SK-N-SH (cell line): ENCODE data around the gene CFAP20. TPM values are rescaled to one million over a fixed set of nuclear protein-coding genes. Genes with fewer than 3 reads are reported as not detected.

Experiments
- CTCF ChIA-PET: fragments of 300-600, 350-600 bp; formaldehyde crosslinking; extraction: SDS; loops from one replicate; lab custom pipeline; 2021; lab: Yijun Ruan, JAX
- POLR2A ChIA-PET: fragments of 350-600 bp; sonication (Branson Sonifier 250); formaldehyde crosslinking; extraction: SDS; loops from one replicate; lab custom pipeline; 2020; ENCODE audit warnings: antibody characterized with exemption, inconsistent platforms; lab: Yijun Ruan, JAX
- DNase-seq: peaks from one replicate; pipeline ENCODE4 v3.0.0; 2012
- H2AFZ ChIP-seq: fragments of 200-600 bp; sonication (generic); 2 replicates; pipeline ENCODE4 v1.8.1; 2016; ENCODE audit warnings: antibody characterized with exemption, mild to moderate bottlenecking, low read depth
- H3F3A ChIP-seq: fragments of 200-600 bp; sonication (generic); replicated peaks from 2 replicates; pipeline ENCODE3; 2016; ENCODE audit warnings: antibody characterized with exemption, mild to moderate bottlenecking; ENCODE audit not compliant: insufficient read depth
- H3K27ac ChIP-seq, 2 experiments: fragments of 200-500 bp in 1 of 2; fragments of 200-600 bp in 1 of 2; sonication (Bioruptor generic) in 1 of 2; sonication (generic), shearing (Covaris generic) in 1 of 2; 2 replicates each; pipeline versions ENCODE4 v1.5.1 to v1.6.1; 2014 to 2016; ENCODE audit warnings: low read depth in 2 of 2, inconsistent platforms in 1 of 2, low read length in 1 of 2, mild to moderate bottlenecking in 1 of 2, mixed read lengths in 1 of 2
- H3K27me3 ChIP-seq: fragments of 200-600 bp; sonication (generic), shearing (Covaris generic); 2 replicates; pipeline ENCODE4 v1.6.1; 2016; ENCODE audit warnings: mixed run types; ENCODE audit not compliant: insufficient read depth
- H3K36me3 ChIP-seq, 2 experiments: fragments of 200-500 bp in 1 of 2; fragments of 200-600 bp in 1 of 2; sonication (Bioruptor generic) in 1 of 2; sonication (generic) in 1 of 2; replicated peaks in 1 of 2; 2 replicates each; pipeline versions ENCODE3 to v1.5.1; 2014 to 2016; ENCODE audit warnings: low read length in 1 of 2, mild to moderate bottlenecking in 1 of 2; ENCODE audit not compliant: insufficient read depth in 2 of 2, control insufficient read depth in 1 of 2
- H3K4me1 ChIP-seq, 2 experiments: fragments of 200-500 bp in 1 of 2; fragments of 200-600 bp in 1 of 2; sonication (Bioruptor generic) in 1 of 2; sonication (generic), shearing (Covaris generic) in 1 of 2; 2 replicates each; pipeline versions ENCODE4 v1.5.1 to v1.6.1; 2014 to 2016; ENCODE audit warnings: low read depth in 1 of 2, low read length in 1 of 2, mixed run types in 1 of 2; ENCODE audit not compliant: insufficient read depth in 2 of 2, control insufficient read depth in 1 of 2
- H3K4me2 ChIP-seq: fragments of 200-600 bp; sonication (generic), shearing (Covaris generic); 2 replicates; pipeline ENCODE4 v1.6.1; 2017; ENCODE audit warnings: mixed run types
- H3K4me3 ChIP-seq, 2 experiments: fragments of 200-500 bp in 1 of 2; fragments of 200-600 bp in 1 of 2; sonication (Bioruptor generic) in 1 of 2; sonication (generic), shearing (Covaris generic) in 1 of 2; 2 replicates each; pipeline versions ENCODE4 v1.5.1 to v1.8.1; 2014 to 2016; ENCODE audit warnings: low read depth in 2 of 2, inconsistent platforms in 1 of 2, low read length in 1 of 2, mild to moderate bottlenecking in 1 of 2, mixed read lengths in 1 of 2, moderate library complexity in 1 of 2
- H3K79me2 ChIP-seq: fragments of 200-600 bp; sonication (generic); 2 replicates; pipeline ENCODE4 v1.8.1; 2017; ENCODE audit warnings: mild to moderate bottlenecking; ENCODE audit not compliant: insufficient read depth
- H3K9ac ChIP-seq: fragments of 200-600 bp; sonication (generic); 2 replicates; pipeline ENCODE4 v1.6.1; 2017; ENCODE audit warnings: mixed run types
- H3K9me2 ChIP-seq: fragments of 200-600 bp; sonication (generic); 2 replicates; pipeline ENCODE4 v1.6.1; 2017; ENCODE audit warnings: mixed run types
- H3K9me3 ChIP-seq: fragments of 200-600 bp; sonication (generic); 2 replicates; pipeline ENCODE4 v1.6.1; 2017; ENCODE audit warnings: mixed run types, mild to moderate bottlenecking, moderate library complexity
- H4K20me1 ChIP-seq: fragments of 200-600 bp; sonication (generic); 2 replicates; pipeline ENCODE4 v1.6.1; 2017; ENCODE audit warnings: mild to moderate bottlenecking, mixed run types; ENCODE audit not compliant: insufficient read depth
- CHD2 ChIP-seq: fragments of 150-350 bp; IDR thresholded peaks from 2 replicates; pipeline ENCODE4 v1.6.1; 2018; ENCODE audit warnings: low read length; ENCODE audit not compliant: partially characterized antibody
- CTCF ChIP-seq: fragments of 200-600 bp; sonication (generic); IDR thresholded peaks from 2 replicates; pipeline ENCODE4 v1.6.1; 2017; ENCODE audit warnings: antibody characterized with exemption, mild to moderate bottlenecking, moderate library complexity
- ELF1 ChIP-seq: IDR thresholded peaks from 2 replicates; pipeline ENCODE4 v1.4.0; 2012
- EP300 ChIP-seq, 2 experiments: IDR thresholded peaks; 2 replicates each; pipeline versions ENCODE4 v1.4.0 to v1.6.1; 2012; ENCODE audit warnings: borderline replicate concordance in 1 of 2, low read depth in 1 of 2, low read length in 1 of 2
- FOXJ3 ChIP-seq: sonication (generic); formaldehyde crosslinking; IDR thresholded peaks from 2 replicates; pipeline ENCODE4 v1.5.1; 2020; ENCODE audit warnings: mild to moderate bottlenecking, missing genetic modification reagents
- FOXM1 ChIP-seq: IDR thresholded peaks from 2 replicates; pipeline ENCODE4 v1.4.0; 2012; ENCODE audit warnings: low read depth, mild to moderate bottlenecking
- IRF3 ChIP-seq: fragments of 150-350 bp; IDR thresholded peaks from 2 replicates; pipeline ENCODE4 v1.6.1; 2016; ENCODE audit warnings: mild to moderate bottlenecking, low read depth, low read length
- JUND ChIP-seq: IDR thresholded peaks from 2 replicates; pipeline ENCODE4 v1.4.0; 2012
- MAX ChIP-seq: IDR thresholded peaks from 2 replicates; pipeline ENCODE4 v1.4.0; 2012; ENCODE audit warnings: low read depth
- MXI1 ChIP-seq: IDR thresholded peaks from 2 replicates; pipeline ENCODE4 v1.6.1; 2012; ENCODE audit warnings: mild to moderate bottlenecking, low read depth, low read length, improper control_type of control experiment
- NRF1 ChIP-seq: IDR thresholded peaks from 2 replicates; pipeline ENCODE4 v1.6.1; 2012; ENCODE audit warnings: low read depth, mild to moderate bottlenecking, low read length
- PBX3 ChIP-seq: IDR thresholded peaks from 2 replicates; pipeline ENCODE4; 2012
- RFX5 ChIP-seq: IDR thresholded peaks from 2 replicates; pipeline ENCODE4 v1.6.1; 2012; ENCODE audit warnings: mild to moderate bottlenecking, improper control_type of control experiment, low read length
- SIN3A ChIP-seq: IDR thresholded peaks from 2 replicates; pipeline ENCODE4 v1.6.1; 2012; ENCODE audit warnings: low read depth, mild to moderate bottlenecking, low read length, moderate library complexity, borderline replicate concordance
- SMC3 ChIP-seq: IDR thresholded peaks from 2 replicates; pipeline ENCODE4 v1.6.1; 2012; ENCODE audit warnings: low read depth, low read length, improper control_type of control experiment
- TCF12 ChIP-seq: IDR thresholded peaks from 2 replicates; pipeline ENCODE4 v1.4.0; 2012
- TEAD4 ChIP-seq: IDR thresholded peaks from 2 replicates; pipeline ENCODE4 v1.4.0; 2012; ENCODE audit warnings: mild to moderate bottlenecking, borderline replicate concordance; ENCODE audit not compliant: insufficient read depth
- USF1 ChIP-seq: IDR thresholded peaks from 2 replicates; pipeline ENCODE4 v1.4.0; 2012; ENCODE audit warnings: low read depth, borderline replicate concordance
- USF2 ChIP-seq: fragments of 150-350 bp; IDR thresholded peaks from 2 replicates; pipeline ENCODE4 v1.6.1; 2017; ENCODE audit warnings: antibody characterized with exemption, low read length, low read depth, borderline replicate concordance
- YY1 ChIP-seq: IDR thresholded peaks from 2 replicates; pipeline ENCODE4 v1.4.0; 2012; ENCODE audit warnings: low read depth, mild to moderate bottlenecking
- ZBTB33 ChIP-seq: IDR thresholded peaks from 2 replicates; pipeline ENCODE4 v1.4.0; 2012; ENCODE audit warnings: low read depth, borderline replicate concordance
- WGBS: methylation state at CpG from one replicate; pipeline ENCODE4 v1.1.6; 2017; ENCODE audit warnings: low lambda C conversion rate; 5-methylcytosine and 5-hydroxymethylcytosine counted together
- polyA plus RNA-seq, 3 experiments: library from polyadenylated mRNA; depleted of rRNA; stranded (reverse); fragments of >200 nt; gene quantifications; 2 replicates each; pipeline ENCODE4 v1.2.3, GENCODE V29; 2012

Gene CFAP20
- polyA plus RNA-seq (2012; rRNA removed) = 61.6 and 65.9 TPM in 2 replicates
- 56.5 and 60.2 TPM in 2 replicates for polyA plus RNA-seq (2012; cell fraction: cytosol; rRNA removed)
- polyA plus RNA-seq (2012; cell fraction: nucleus; rRNA removed) = 71.3 and 79.2 TPM in 2 replicates

GRCh38 chr16:58129097-58129936 lies at the start of gene CFAP20:
Gene CFAP20 (minus strand): TSS chr16:58129381. CDS start chr16:58129115, 266 bp downstream.
- H3K4me2 ChIP-seq = peak within 1 kb of the TSS; percentile 78
- peaks cover 11 to 29% of the 10 kb centered on the region in 2 experiments; a peak in 3 of 4 replicates for H3K4me1 ChIP-seq
- H4K20me1 ChIP-seq = peaks cover 41% of the 10 kb centered on the region
- peaks cover 7% of the 10 kb centered on the region for H3F3A ChIP-seq
- ChIA-PET CTCF (interaction anchor here (0.6 to 6.5 kb wide), 10 partner anchors 7 to 1938 kb away, joined by 3 to 91 read pairs (median 4); partner anchors contain the start of genes GNAO1 and MMP15), POLR2A (interaction anchor here (0.7 to 1.5 kb wide), 15 partner anchors 8 to 1068 kb away, joined by 3 to 18 read pairs (median 4); partner anchors contain the start of genes MMP15 and NDRG4)
- DNase-seq = peak; percentile 95
- no peaks in the 10 kb centered on the region for H3K9me2 ChIP-seq
- WGBS = 7% methylated on average over 31 of the region's 70 CpGs
- H3K27me3 ChIP-seq = no peaks in the 10 kb centered on the region
- H3K36me3 ChIP-seq = no peaks in the 10 kb centered on the region
- no peaks in the 10 kb centered on the region for H3K9me3 ChIP-seq
- peak within 1 kb of the TSS; percentile 92 for H2AFZ ChIP-seq
- peaks cover 47% of the 10 kb centered on the region for H3K79me2 ChIP-seq
- H3K4me3 ChIP-seq = peak within 1 kb of the TSS; percentile 90 to 92
- H3K9ac ChIP-seq = peak within 1 kb of the TSS; percentile 92
- peak within 1 kb of the TSS; percentile 88 to 94 for H3K27ac ChIP-seq
- peak; percentile 97 for TF ChIP-seq MXI1
- no peak; the same call in 1 of the 2 replicates for TF ChIP-seq JUND
- TF ChIP-seq TCF12 = peak; percentile 65
- 0 out of 2 replicates have a peak, but pooled peaks have one; percentile 26 for TF ChIP-seq IRF3
- TF ChIP-seq YY1 = peak; percentile 78; the same call in 1 of the 2 replicates
- TF ChIP-seq ELF1 = peak; percentile 83
- 0 out of 2 replicates have a peak, but pooled peaks have one; percentile 29 for TF ChIP-seq FOXJ3 (CRISPR knock-in tag)
- TF ChIP-seq NRF1 = peak; percentile 67
- peak; percentile 27; the same call in 1 of the 2 replicates for TF ChIP-seq ZBTB33
- no peak for TF ChIP-seq SMC3
- no peak for TF ChIP-seq CTCF
- TF ChIP-seq TEAD4 = no peak
- peak; percentile 76 for TF ChIP-seq RFX5
- no peak for TF ChIP-seq USF1
- peak; percentile 97 for TF ChIP-seq PBX3
- TF ChIP-seq MAX = peak; percentile 97
- peak in 1 of 2 experiments; percentile 47; a peak in 1 of 4 replicates for TF ChIP-seq EP300 (IDR thresholded peaks at IDR 0.05; ENCODE audit: borderline replicate concordance in 1 of 2, low read depth in 1 of 2, low read length in 1 of 2)
- TF ChIP-seq CHD2 = peak; percentile 98
- TF ChIP-seq USF2 = no peak
- no peak for TF ChIP-seq FOXM1
- peak; percentile 85 for TF ChIP-seq SIN3A
